ENCODE data around the gene RALGAPA1. TPM values are rescaled to one million over a fixed set of nuclear protein-coding genes. Genes with fewer than 3 reads are reported as not detected.
"Not testable (repeated sequence)": the region's sequence is repeated elsewhere in the genome, so short reads cannot be mapped to it uniquely, and the experiment has no call there.

Gene RALGAPA1
- total RNA-seq, 1 experiment from 2014 or later: 9.8 TPM

GRCh38 chr14:35628989-35629388 lies 180.1 kb downstream of the RALGAPA1 start:
- no peak for DNase-seq
- Histone ChIP-seq H3K36me3 (no peaks in the 10 kb centered on the region), H3K4me3 (no peak overlapping the region), H3K9me3 (no peaks in the 10 kb centered on the region), H3K27me3 (no peaks in the 10 kb centered on the region)

GRCh38 chr14:35626947-35627346 lies 182.1 kb downstream of the RALGAPA1 start:
- DNase-seq, H3K4me3 ChIP-seq, H3K27me3 ChIP-seq, H3K36me3 ChIP-seq, H3K9me3 ChIP-seq: not testable (repeated sequence)

- not testable (repeated sequence) for H3K36me3 ChIP-seq
These were observed 187.1 kb downstream of the RALGAPA1 start for GRCh38 chr14:35621996-35622395.

GRCh38 chr14:35619998-35620397 lies 189.1 kb downstream of the RALGAPA1 start:
- not testable (repeated sequence) for H3K27me3 ChIP-seq, H3K36me3 ChIP-seq, H3K4me3 ChIP-seq, DNase-seq, H3K9me3 ChIP-seq

More at GRCh38 chr14:35621996-35622395, 187.1 kb downstream of the RALGAPA1 start:
- H3K27me3 ChIP-seq, H3K9me3 ChIP-seq, H3K4me3 ChIP-seq, DNase-seq: not testable (repeated sequence)

- DNase-seq, H3K9me3 ChIP-seq, H3K27me3 ChIP-seq, H3K36me3 ChIP-seq, H3K4me3 ChIP-seq: not testable (repeated sequence)
These were observed 189.6 kb downstream of the RALGAPA1 start for GRCh38 chr14:35619461-35619860.

GRCh38 chr14:35617500-35617899 lies 191.6 kb downstream of the RALGAPA1 start:
- DNase-seq: no peak
- Histone ChIP-seq H3K4me3 (no peak overlapping the region), H3K27me3 (no peaks in the 10 kb centered on the region), H3K9me3 (no peaks in the 10 kb centered on the region), H3K36me3 (no peaks in the 10 kb centered on the region)

- no peak for DNase-seq
- Histone ChIP-seq H3K27me3 (no peaks in the 10 kb centered on the region), H3K4me3 (no peak overlapping the region), H3K9me3 (no peaks in the 10 kb centered on the region), H3K36me3 (no peaks in the 10 kb centered on the region)
These were observed 201.7 kb downstream of the RALGAPA1 start for GRCh38 chr14:35607380-35607779.

- Histone ChIP-seq H3K9me3 (no peaks in the 10 kb centered on the region), H3K4me3 (no peak overlapping the region), H3K36me3 (no peaks in the 10 kb centered on the region), H3K27me3 (no peaks in the 10 kb centered on the region)
- DNase-seq: no peak
These were observed 208.8 kb downstream of the RALGAPA1 start for GRCh38 chr14:35600253-35600652.

GRCh38 chr14:35594616-35595015 lies 214.5 kb downstream of the RALGAPA1 start:
- DNase-seq: no peak
- H3K27me3 ChIP-seq: no peaks in the 10 kb centered on the region
- no peaks in the 10 kb centered on the region for H3K36me3 ChIP-seq
- H3K9me3 ChIP-seq: no peaks in the 10 kb centered on the region
- H3K4me3 ChIP-seq: no peak overlapping the region

GRCh38 chr14:35587373-35587772 lies 221.7 kb downstream of the RALGAPA1 start:
- not testable (repeated sequence) for DNase-seq, H3K27me3 ChIP-seq, H3K4me3 ChIP-seq, H3K9me3 ChIP-seq, H3K36me3 ChIP-seq

GRCh38 chr14:35578639-35579038 lies 230.5 kb downstream of the RALGAPA1 start:
- no peaks in the 10 kb centered on the region for H3K9me3 ChIP-seq
- no peak overlapping the region for H3K4me3 ChIP-seq
- no peaks in the 10 kb centered on the region for H3K36me3 ChIP-seq
- H3K27me3 ChIP-seq: no peaks in the 10 kb centered on the region
- no peak for DNase-seq

- DNase-seq: no peak
- Histone ChIP-seq H3K27me3 (no peaks in the 10 kb centered on the region), H3K4me3 (no peak overlapping the region), H3K36me3 (no peaks in the 10 kb centered on the region), H3K9me3 (no peaks in the 10 kb centered on the region)
These were observed 231.0 kb downstream of the RALGAPA1 start for GRCh38 chr14:35578135-35578534.

GRCh38 chr14:35576856-35577255 lies 232.2 kb downstream of the RALGAPA1 start:
- H3K4me3 ChIP-seq: no peak overlapping the region
- no peaks in the 10 kb centered on the region for H3K9me3 ChIP-seq
- no peaks in the 10 kb centered on the region for H3K27me3 ChIP-seq
- no peak for DNase-seq
- H3K36me3 ChIP-seq: no peaks in the 10 kb centered on the region

- Histone ChIP-seq H3K4me3 (no peak overlapping the region), H3K36me3 (no peaks in the 10 kb centered on the region), H3K27me3 (no peaks in the 10 kb centered on the region), H3K9me3 (no peaks in the 10 kb centered on the region)
- no peak for DNase-seq
These were observed 232.8 kb downstream of the RALGAPA1 start for GRCh38 chr14:35576260-35576659.

GRCh38 chr14:35573911-35574310 lies 235.2 kb downstream of the RALGAPA1 start:
- Histone ChIP-seq H3K36me3 (no peaks in the 10 kb centered on the region), H3K27me3 (no peaks in the 10 kb centered on the region), H3K4me3 (no peak overlapping the region), H3K9me3 (no peaks in the 10 kb centered on the region)
- no peak for DNase-seq

- no peak for DNase-seq
- no peaks in the 10 kb centered on the region for H3K27me3 ChIP-seq
- H3K36me3 ChIP-seq: no peaks in the 10 kb centered on the region
- no peak overlapping the region for H3K4me3 ChIP-seq
- H3K9me3 ChIP-seq: no peaks in the 10 kb centered on the region
These were observed 237.5 kb downstream of the RALGAPA1 start for GRCh38 chr14:35571598-35571997.

- no peak overlapping the region for H3K4me3 ChIP-seq
- no peaks in the 10 kb centered on the region for H3K27me3 ChIP-seq
These were observed 243.1 kb downstream of the RALGAPA1 start for GRCh38 chr14:35565871-35566464.

GRCh38 chr14:35558680-35559079 lies 250.4 kb downstream of the RALGAPA1 start:
- H3K4me3 ChIP-seq: no peak overlapping the region
- H3K9me3 ChIP-seq: no peaks in the 10 kb centered on the region
- H3K36me3 ChIP-seq: no peaks in the 10 kb centered on the region
- no peaks in the 10 kb centered on the region for H3K27me3 ChIP-seq
- no peak for DNase-seq

More at GRCh38 chr14:35565871-35566464, 243.1 kb downstream of the RALGAPA1 start:
- no peak for DNase-seq
- Histone ChIP-seq H3K36me3 (no peaks in the 10 kb centered on the region), H3K9me3 (no peaks in the 10 kb centered on the region)
